VCaP (cell line): ENCODE results near the gene STON2.

Source experiments
- H3K27ac ChIP-seq: fragments of 450-650 bp; 2 replicates; pipeline ENCODE4 v1.5.1; 2017
- CTCF ChIP-seq: fragments of 450-650 bp; conservative IDR thresholded peaks from 2 replicates; pipeline ENCODE4 v1.5.1; 2017; ENCODE audit warnings: mild to moderate bottlenecking, moderate library complexity

Gene STON2

GRCh38 chr14:81315341-81315740 is 84.8 kb downstream of the STON2 start:
- no peak for TF ChIP-seq CTCF
- no peak overlapping the region for H3K27ac ChIP-seq

GRCh38 chr14:81314443-81315175 is 85.5 kb downstream of the STON2 start:
- no peak overlapping the region for H3K27ac ChIP-seq
- no peak for TF ChIP-seq CTCF

GRCh38 chr14:81313775-81314429 is 86.2 kb downstream of the STON2 start:
- H3K27ac ChIP-seq = no peak overlapping the region
- TF ChIP-seq CTCF = no peak

- no peak for TF ChIP-seq CTCF
- no peak overlapping the region for H3K27ac ChIP-seq
These were observed 86.9 kb downstream of the STON2 start for GRCh38 chr14:81313200-81313599.

GRCh38 chr14:81312289-81312876 is 87.7 kb downstream of the STON2 start:
- H3K27ac ChIP-seq = no peak overlapping the region
- no peak for TF ChIP-seq CTCF

- no peak for TF ChIP-seq CTCF
- H3K27ac ChIP-seq = no peak overlapping the region
These were observed 88.3 kb downstream of the STON2 start for GRCh38 chr14:81311778-81312177.

- no peak overlapping the region for H3K27ac ChIP-seq
- TF ChIP-seq CTCF = no peak
These were observed 89.0 kb downstream of the STON2 start for GRCh38 chr14:81311141-81311540.
